Measurements from ENCODE around the gene FTSJ1.

DNA sequence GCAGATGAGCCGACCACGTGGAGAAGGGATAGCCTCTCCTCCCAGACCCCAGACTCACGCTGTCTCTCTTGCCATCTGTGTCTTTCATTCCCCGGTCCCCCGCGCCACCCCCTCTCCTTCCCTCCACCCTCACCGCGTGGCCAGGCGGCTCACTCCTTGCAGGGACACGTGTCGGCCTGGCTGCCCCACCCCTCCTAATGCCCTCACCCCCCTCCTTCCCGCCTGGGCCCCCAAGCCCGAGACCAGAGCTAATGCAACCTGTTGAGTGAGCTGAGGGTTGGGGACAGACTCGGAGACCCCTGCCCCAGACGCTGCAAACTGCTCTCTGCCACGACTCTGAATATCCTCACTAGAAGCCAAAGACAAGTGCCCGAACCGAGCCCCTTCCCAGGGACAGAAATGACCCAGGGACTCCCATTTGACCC, 7.7 kb upstream of the FTSJ1 start:
- TF ChIP-seq, protein P1, sequence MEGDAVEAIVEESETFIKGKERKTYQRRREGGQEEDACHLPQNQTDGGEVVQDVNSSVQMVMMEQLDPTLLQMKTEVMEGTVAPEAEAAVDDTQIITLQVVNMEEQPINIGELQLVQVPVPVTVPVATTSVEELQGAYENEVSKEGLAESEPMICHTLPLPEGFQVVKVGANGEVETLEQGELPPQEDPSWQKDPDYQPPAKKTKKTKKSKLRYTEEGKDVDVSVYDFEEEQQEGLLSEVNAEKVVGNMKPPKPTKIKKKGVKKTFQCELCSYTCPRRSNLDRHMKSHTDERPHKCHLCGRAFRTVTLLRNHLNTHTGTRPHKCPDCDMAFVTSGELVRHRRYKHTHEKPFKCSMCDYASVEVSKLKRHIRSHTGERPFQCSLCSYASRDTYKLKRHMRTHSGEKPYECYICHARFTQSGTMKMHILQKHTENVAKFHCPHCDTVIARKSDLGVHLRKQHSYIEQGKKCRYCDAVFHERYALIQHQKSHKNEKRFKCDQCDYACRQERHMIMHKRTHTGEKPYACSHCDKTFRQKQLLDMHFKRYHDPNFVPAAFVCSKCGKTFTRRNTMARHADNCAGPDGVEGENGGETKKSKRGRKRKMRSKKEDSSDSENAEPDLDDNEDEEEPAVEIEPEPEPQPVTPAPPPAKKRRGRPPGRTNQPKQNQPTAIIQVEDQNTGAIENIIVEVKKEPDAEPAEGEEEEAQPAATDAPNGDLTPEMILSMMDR (IDR thresholded peaks at IDR 0.05): no peak
- no peak for TF ChIP-seq POLR2A (IDR thresholded peaks at IDR 0.05)
